GM12878 (cell line): ENCODE measurements around the gene RPL7A. TPM values are rescaled to one million over a fixed set of nuclear protein-coding genes. Genes with fewer than 3 reads are reported as not detected.

ENCODE experiments used
- ATAC-seq: fragments of 200-7000 bp; cut with Tn5 transposase; 3 replicates; pipeline ENCODE4 v1.9.1; 2020; ENCODE audit warnings: mild to moderate bottlenecking, moderate library complexity
- BruUV-seq: library from RNA; stranded (reverse); fragments of 400-500 nt; replicated peaks from 2 replicates; lab custom pipeline; 2021; lab: Mats Ljungman, UMichigan
- CTCF ChIA-PET: fragments of 300-600 bp; sonication (Branson Sonifier 250); formaldehyde crosslinking; extraction: SDS; loops from one replicate; lab custom pipeline; 2021; ENCODE audit warnings: inconsistent platforms; lab: Yijun Ruan, JAX
- POLR2A ChIA-PET: fragments of 350-600 bp; formaldehyde crosslinking; extraction: SDS; loops from one replicate; lab custom pipeline; 2021; ENCODE audit warnings: inconsistent platforms; lab: Charles Lee
- RAD21 ChIA-PET: fragments of 300-600 bp; sonication (Branson Sonifier 250); formaldehyde crosslinking; loops from one replicate; lab custom pipeline; 2023; ENCODE audit warnings: antibody characterized with exemption; ENCODE audit not compliant: unreplicated experiment; lab: Charles Lee
- SMC1A ChIA-PET: fragments of 300-600 bp; sonication (Branson Sonifier 250); formaldehyde crosslinking; loops from one replicate; lab custom pipeline; 2023; ENCODE audit not compliant: unreplicated experiment, uncharacterized antibody; lab: Charles Lee
- DNase-seq: peaks from one replicate; pipeline ENCODE4 v3.0.0-alpha.2; 2011; ENCODE audit warnings: low read depth, low spot score
- FAIRE-seq: peaks from 3 replicates; lab custom pipeline; 2011; peaks lifted over from hg19 to GRCh38; lab: Jason Lieb, UNC
- H2AFZ ChIP-seq: 2 replicates; pipeline ENCODE4 v1.6.0; 2011; ENCODE audit warnings: low read depth, low read length, control low read depth; ENCODE audit not compliant: control insufficient read depth
- H3K27ac ChIP-seq: 2 replicates; pipeline ENCODE4 v1.5.1; 2011; ENCODE audit warnings: control low read depth; ENCODE audit not compliant: control insufficient read depth, insufficient read depth
- H3K27me3 ChIP-seq, 2 experiments: replicated peaks in 1 of 2; 2 replicates each; pipeline versions ENCODE4 v1.6.0 to v1.6.1; 2011; ENCODE audit warnings: low read length in 1 of 2; ENCODE audit not compliant: control insufficient read depth in 2 of 2, insufficient read depth in 2 of 2
- H3K36me3 ChIP-seq, 2 experiments: 2 replicates each; pipeline ENCODE4 v1.5.1; 2011; ENCODE audit warnings: low read length in 1 of 2; ENCODE audit not compliant: control insufficient read depth in 2 of 2, insufficient read depth in 2 of 2
- H3K4me1 ChIP-seq: 2 replicates; pipeline ENCODE4 v1.6.1; 2011; ENCODE audit warnings: mild to moderate bottlenecking, low read length, moderate library complexity, mixed read lengths; ENCODE audit not compliant: control insufficient read depth, insufficient read depth
- H3K4me2 ChIP-seq: 2 replicates; pipeline ENCODE4 v1.6.0; 2011; ENCODE audit warnings: control low read depth; ENCODE audit not compliant: control insufficient read depth, insufficient read depth
- H3K4me3 ChIP-seq: fragments of 200-600 bp; sonication (generic); 2 replicates; pipeline ENCODE4 v1.5.1; 2016
- H3K79me2 ChIP-seq: 2 replicates; pipeline ENCODE4 v1.6.0; 2011; ENCODE audit warnings: low read length; ENCODE audit not compliant: control insufficient read depth, insufficient read depth
- H3K9ac ChIP-seq: 2 replicates; pipeline ENCODE4 v1.8.0; 2011; ENCODE audit warnings: low read length, control low read depth, mixed read lengths; ENCODE audit not compliant: control insufficient read depth, insufficient read depth
- H3K9me3 ChIP-seq: replicated peaks from 3 replicates; pipeline ENCODE4 v1.5.1; 2011; ENCODE audit warnings: mild to moderate bottlenecking, low read length; ENCODE audit not compliant: control insufficient read depth, insufficient read depth
- H4K20me1 ChIP-seq: 2 replicates; pipeline ENCODE4 v1.6.0; 2011; ENCODE audit not compliant: control insufficient read depth, insufficient read depth
- CREM ChIP-seq: IDR thresholded peaks from 2 replicates; pipeline ENCODE4 v1.6.1; 2014; ENCODE audit warnings: antibody characterized with exemption, low read depth
- E2F4 ChIP-seq: IDR thresholded peaks from 2 replicates; pipeline ENCODE4 v1.6.1; 2012; ENCODE audit warnings: low read depth, low read length, improper control_type of control experiment
- EP300 ChIP-seq, 2 experiments: fragments of 150-350 bp in 1 of 2; IDR thresholded peaks; 2 replicates each; pipeline ENCODE4 v1.6.1; 2011 to 2012; ENCODE audit warnings: low read depth in 2 of 2, low read length in 2 of 2, borderline replicate concordance in 1 of 2, improper control_type of control experiment in 1 of 2, inconsistent platforms in 1 of 2; ENCODE audit not compliant: control insufficient read depth in 1 of 2
- TCF3 ChIP-seq: IDR thresholded peaks from 2 replicates; pipeline ENCODE4 v1.6.1; 2012; ENCODE audit warnings: low read depth, mild to moderate bottlenecking, low read length, borderline replicate concordance; ENCODE audit not compliant: insufficient read depth
- WGBS: methylation state at CpG from one replicate; pipeline ENCODE4 v1.1.6; 2016; ENCODE audit warnings: low lambda C conversion rate; ENCODE audit not compliant: insufficient replicate concordance, insufficient coverage; ENCODE audit errors: missing lambda C conversion rate; 5-methylcytosine and 5-hydroxymethylcytosine counted together
- in situ Hi-C: fragments of 300-500 bp; cut with MboI; formaldehyde crosslinking; loops from 9 replicates; pipeline ENCODE4 v1.14.3; 2018; ENCODE audit warnings: mixed read lengths
- intact Hi-C: fragments of 100-400 bp; cut with micrococcal nuclease; formaldehyde crosslinking; loops from one replicate; pipeline ENCODE4 v1.14.2; 2022; ENCODE audit not compliant: unreplicated experiment
- polyA plus RNA-seq, 11 experiments: library from polyadenylated mRNA; depleted of rRNA in 4 of 11; unstranded in 6 of 11; stranded (reverse) in 5 of 11; fragments of >200 nt; fragmentation: Nextera tagmentation in 4 of 11; fragmentation: Illumina TruSeq in 1 of 11; extraction: Ambion mirVana in 4 of 11; extraction: Trizol in 1 of 11; gene quantifications; 1 replicate in 1 of 11; 2 replicates in 10 of 11; pipeline versions ENCODE4 v1.2.1 to v1.2.3, GENCODE V29; 2011 to 2016; ENCODE audit warnings: inconsistent platforms in 2 of 11, missing spikeins in 2 of 11, low read depth in 1 of 11
- total RNA-seq, 4 experiments: library from RNA; depleted of rRNA in 3 of 4; stranded (reverse); fragments of >200 nt in 3 of 4; fragmentation: Illumina TruSeq in 1 of 4; extraction: Trizol in 1 of 4; gene quantifications; 2 replicates each; pipeline versions ENCODE4 v1.2.1 to v1.2.3, GENCODE V29; 2013 to 2021

The RPL7A gene
- total and polyA plus RNA-seq, 10 of the 15 experiments (the other 5 are each of a cell fraction or from before 2014, with no cell fraction given) = 917 to 5,193 (median 3,326) TPM

GRCh38 chr9:133355881-133356357 is 7.9 kb downstream of the RPL7A start:
- no peaks in the 10 kb centered on the region for H3K9me3 ChIP-seq
- in situ Hi-C loops = no loop called here
- peak overlapping the region; percentile 33 for H3K27ac ChIP-seq
- SMC1A ChIA-PET = interaction anchor here (0.6 kb wide), 3 partner anchors 26 to 779 kb away, joined by 3 to 5 read pairs (median 4); no protein-coding TSS in a partner anchor
- RAD21 ChIA-PET = interaction anchor here (0.6 to 1.4 kb wide), 3 partner anchors 61 to 189 kb away, joined by 3 read pairs; no protein-coding TSS in a partner anchor
- H3K36me3 ChIP-seq = peaks cover 17 to 27% of the 10 kb centered on the region in 2 experiments
- intact Hi-C loops = no loop called here
- no peak overlapping the region for H2AFZ ChIP-seq
- no peaks in the 10 kb centered on the region; the same call in none of the 2 replicates for H3K4me1 ChIP-seq
- DNase-seq = no peak
- WGBS = 2% methylated on average over 28 of the region's 31 CpGs
- peaks cover 21% of the 10 kb centered on the region for H3K79me2 ChIP-seq
- POLR2A ChIA-PET = interaction anchor here (0.9 to 2.2 kb wide), 7 partner anchors 8 to 26 kb away, joined by 3 to 10 read pairs (median 3); partner anchors contain the start of genes MED22, RPL7A and STKLD1
- CTCF ChIA-PET = interaction anchor here (0.8 to 3.1 kb wide), 6 partner anchors 9 to 123 kb away, joined by 3 to 16 read pairs (median 3); partner anchors contain the start of gene SLC2A6
- no peaks in the 10 kb centered on the region for H3K27me3 ChIP-seq
- BruUV-seq = TSS peak; percentile 62
- ATAC-seq = peak; percentile 41
- peak overlapping the region; percentile 83 for H3K9ac ChIP-seq
- no peak for FAIRE-seq
- H4K20me1 ChIP-seq = no peaks in the 10 kb centered on the region; the same call in 1 of the 2 replicates
- H3K4me3 ChIP-seq = peak overlapping the region; percentile 91
- no peak for TF ChIP-seq E2F4
- no peak for TF ChIP-seq CREM
- TF ChIP-seq EP300 (IDR thresholded peaks at IDR 0.05; ENCODE audit: borderline replicate concordance in 1 of 2, control insufficient read depth in 1 of 2, low read depth in 2 of 2, low read length in 2 of 2) = no peak
- TF ChIP-seq TCF3 = 0 out of 2 replicates have a peak, but pooled peaks have one; percentile 2
- peak overlapping the region; percentile 45 for H3K4me2 ChIP-seq
